GM19238 (cell line): ENCODE results near the gene RDH16.
"Not testable (repeated sequence)": the region's sequence is repeated elsewhere in the genome, so short reads cannot be mapped to it uniquely, and the experiment has no call there.

Source experiments
- DNase-seq: peaks from one replicate; pipeline ENCODE4 v3.0.0; 2011; ENCODE audit warnings: low spot score; ENCODE audit not compliant: insufficient read length

Gene RDH16

GRCh38 chr12:56922031-56922430 is 35.4 kb downstream of the RDH16 start:
- DNase-seq, result no peak

- DNase-seq, result no peak
These were observed 36.1 kb downstream of the RDH16 start for GRCh38 chr12:56921346-56921745.

GRCh38 chr12:56918139-56918538 is 39.3 kb downstream of the RDH16 start:
- DNase-seq, result not testable (repeated sequence)

GRCh38 chr12:56916996-56917333 is 40.4 kb downstream of the RDH16 start:
- no peak for DNase-seq

- DNase-seq, result no peak
These were observed 41.0 kb downstream of the RDH16 start for GRCh38 chr12:56916296-56916995.

GRCh38 chr12:56914724-56915123 is 42.7 kb downstream of the RDH16 start:
- DNase-seq, result no peak

GRCh38 chr12:56914256-56914655 is 43.2 kb downstream of the RDH16 start:
- no peak for DNase-seq

GRCh38 chr12:56909403-56909802 is 48.0 kb downstream of the RDH16 start:
- DNase-seq, result not testable (repeated sequence)

GRCh38 chr12:56908136-56908535 is 49.3 kb downstream of the RDH16 start:
- DNase-seq, result no peak

GRCh38 chr12:56905852-56906251 is 51.6 kb downstream of the RDH16 start:
- DNase-seq, result no peak

- no peak for DNase-seq
These were observed 54.0 kb downstream of the RDH16 start for GRCh38 chr12:56903374-56903773.
